ENCODE results near the gene UQCRFS1. TPM values are rescaled to one million over a fixed set of nuclear protein-coding genes. Genes with fewer than 3 reads are reported as not detected.

Gene UQCRFS1
- polyA plus RNA-seq, 2 of the 4 experiments (the other 2 are of a cell fraction) = 111 to 148 TPM

- Histone ChIP-seq H3K4me2 (no peak overlapping the region), H3K4me1 (no peaks in the 10 kb centered on the region), H3K9me3 (peaks cover 26% of the 10 kb centered on the region), H3K27ac (no peak overlapping the region), H3K4me3 (no peak overlapping the region)
- no peak for ATAC-seq
- 1% methylated on average over 2 of the region's 2 CpGs for WGBS (ENCODE audit: missing lambda C conversion rate)
- CTCF ChIA-PET = no interaction called here
- no peak for TF ChIP-seq RFX5 (IDR thresholded peaks at IDR 0.05)
- TF ChIP-seq CBX2 (IDR thresholded peaks at IDR 0.05; ENCODE audit: borderline replicate concordance, low read depth) = no peak
- TF ChIP-seq EP300 (IDR thresholded peaks at IDR 0.05) = no peak
- TF ChIP-seq PHF8 (IDR thresholded peaks at IDR 0.05; ENCODE audit: borderline replicate concordance, low read depth) = no peak
- TF ChIP-seq HES2 (IDR thresholded peaks at IDR 0.05) = no peak
- TF ChIP-seq RNF2 (IDR thresholded peaks at IDR 0.05; ENCODE audit: borderline replicate concordance, low read depth) = no peak
- no peak for TF ChIP-seq E2F6 (IDR thresholded peaks at IDR 0.05; ENCODE audit: borderline replicate concordance, low read depth)
- TF ChIP-seq HEYL (CRISPR knock-in tag; IDR thresholded peaks at IDR 0.05) = no peak
- POLR2A ChIA-PET = no interaction called here
- no peak for DNase-seq (ENCODE audit: low read depth in 1 of 2, low spot score in 1 of 2)
- peak; percentile 90 for FAIRE-seq
Observed at GRCh38 chr19:29176981-29177754, 35.8 kb downstream of the UQCRFS1 start.

- CTCF ChIA-PET = no interaction called here
- POLR2A ChIA-PET = no interaction called here
- H3K4me3 ChIP-seq = no peak overlapping the region
- ATAC-seq = no peak
- DNase-seq (ENCODE audit: low read depth in 1 of 2, low spot score in 1 of 2) = no peak
- FAIRE-seq = peak; percentile 7
- H3K4me2 ChIP-seq = no peak overlapping the region
- TF ChIP-seq REST (IDR thresholded peaks at IDR 0.05) = no peak
- WGBS (ENCODE audit: missing lambda C conversion rate) = 6% methylated on average over 2 of the region's 2 CpGs
- H3K9me3 ChIP-seq = peaks cover 19% of the 10 kb centered on the region
- H3K4me1 ChIP-seq = no peaks in the 10 kb centered on the region
- H3K27ac ChIP-seq = no peak overlapping the region
Observed at GRCh38 chr19:29173896-29174295, 39.1 kb downstream of the UQCRFS1 start.

- no peaks in the 10 kb centered on the region for H3K4me1 ChIP-seq
- CTCF ChIA-PET = no interaction called here
Observed at GRCh38 chr19:29172302-29172701, 40.6 kb downstream of the UQCRFS1 start.

More at GRCh38 chr19:29172302-29172701, 40.6 kb downstream of the UQCRFS1 start:
- ATAC-seq (no peak), FAIRE-seq (peak; percentile 92), DNase-seq (ENCODE audit: low read depth in 1 of 2, low spot score in 1 of 2) (no peak)
- POLR2A ChIA-PET = no interaction called here
- no peak overlapping the region for H3K4me2 ChIP-seq
- WGBS (ENCODE audit: missing lambda C conversion rate) = 17% methylated on average over 2 of the region's 2 CpGs
- no peak overlapping the region for H3K4me3 ChIP-seq
- no peak overlapping the region for H3K27ac ChIP-seq
- peaks cover 14% of the 10 kb centered on the region for H3K9me3 ChIP-seq
- TF ChIP-seq HDAC2 (IDR thresholded peaks at IDR 0.05) = no peak
- TF ChIP-seq HEYL (CRISPR knock-in tag; IDR thresholded peaks at IDR 0.05) = no peak
- TF ChIP-seq RAD21 (conservative IDR thresholded peaks at IDR 0.05 in 1 of 2, IDR thresholded peaks at IDR 0.05 in 1 of 2) = no peak
- TF ChIP-seq RFX5 (IDR thresholded peaks at IDR 0.05) = no peak
- no peak for TF ChIP-seq E2F6 (IDR thresholded peaks at IDR 0.05; ENCODE audit: borderline replicate concordance, low read depth)
- no peak for TF ChIP-seq KDM1A (IDR thresholded peaks at IDR 0.05; ENCODE audit: low read depth)
- no peak for TF ChIP-seq ZNF302 (CRISPR knock-in tag; IDR thresholded peaks at IDR 0.05)
- TF ChIP-seq KDM5A (IDR thresholded peaks at IDR 0.05) = no peak
- TF ChIP-seq HOXA7 (CRISPR knock-in tag; IDR thresholded peaks at IDR 0.05) = no peak
- no peak for TF ChIP-seq CHD4 (IDR thresholded peaks at IDR 0.05; ENCODE audit: borderline replicate concordance)
- no peak for TF ChIP-seq EHF (CRISPR knock-in tag; IDR thresholded peaks at IDR 0.05)
- no peak for TF ChIP-seq SMC3 (IDR thresholded peaks at IDR 0.05)
- no peak for TF ChIP-seq ELK1 (IDR thresholded peaks at IDR 0.05; ENCODE audit: low read depth, low read length)
- TF ChIP-seq MYC (IDR thresholded peaks at IDR 0.05; ENCODE audit: borderline replicate concordance, low read length) = no peak
- TF ChIP-seq CBX8 (IDR thresholded peaks at IDR 0.05) = no peak
- no peak for TF ChIP-seq HMGXB4 (CRISPR knock-in tag; IDR thresholded peaks at IDR 0.05; ENCODE audit: borderline replicate concordance)
- TF ChIP-seq HOXB5 (CRISPR knock-in tag; IDR thresholded peaks at IDR 0.05) = no peak
